GDM1 (cell line): ENCODE measurements around the gene MBD2.
"Not testable (repeated sequence)": the region's sequence is repeated elsewhere in the genome, so short reads cannot be mapped to it uniquely, and the experiment has no call there.

Experiments
- DNase-seq: peaks from one replicate; lab custom pipeline; 2025; lab: John Stamatoyannopoulos, UW

Gene MBD2

GRCh38 chr18:54148678-54149077, 75.8 kb downstream of the MBD2 start:
- no peak for DNase-seq

GRCh38 chr18:54148151-54148550, 76.3 kb downstream of the MBD2 start:
- no peak for DNase-seq

GRCh38 chr18:54147439-54147838, 77.0 kb downstream of the MBD2 start:
- DNase-seq: no peak

- DNase-seq: no peak
These were observed 83.3 kb downstream of the MBD2 start for GRCh38 chr18:54141041-54141608.

- no peak for DNase-seq
These were observed 83.8 kb downstream of the MBD2 start for GRCh38 chr18:54140641-54141040.

- no peak for DNase-seq
These were observed 89.3 kb downstream of the MBD2 start for GRCh38 chr18:54135216-54135615.

GRCh38 chr18:54134053-54134452, 90.4 kb downstream of the MBD2 start:
- DNase-seq: no peak

- DNase-seq: no peak
These were observed 93.8 kb downstream of the MBD2 start for GRCh38 chr18:54130631-54131030.

- no peak for DNase-seq
These were observed 94.3 kb downstream of the MBD2 start for GRCh38 chr18:54130177-54130576.

GRCh38 chr18:54129448-54130067, 94.9 kb downstream of the MBD2 start:
- no peak for DNase-seq

GRCh38 chr18:54127759-54128378, 96.6 kb downstream of the MBD2 start:
- peak; percentile 2 for DNase-seq

GRCh38 chr18:54125429-54125828, 99.0 kb downstream of the MBD2 start:
- no peak for DNase-seq

GRCh38 chr18:54123720-54124440, 100.6 kb downstream of the MBD2 start:
- DNase-seq: not testable (repeated sequence)

GRCh38 chr18:54119524-54120019, 104.9 kb downstream of the MBD2 start:
- peak; percentile 44 for DNase-seq

GRCh38 chr18:54117853-54118773, 106.4 kb downstream of the MBD2 start:
- DNase-seq: no peak

- no peak for DNase-seq
These were observed 107.8 kb downstream of the MBD2 start for GRCh38 chr18:54116541-54117257.

GRCh38 chr18:54112356-54112755, 112.1 kb downstream of the MBD2 start:
- DNase-seq: no peak

GRCh38 chr18:54109131-54109683, 115.3 kb downstream of the MBD2 start:
- DNase-seq: no peak

- DNase-seq: no peak
These were observed 122.3 kb downstream of the MBD2 start for GRCh38 chr18:54102123-54102522.
